Type B pancreatic cell (in vitro differentiated cells): ENCODE results near the gene GHR. TPM values are rescaled to one million over a fixed set of nuclear protein-coding genes. Genes with fewer than 3 reads are reported as not detected.

Experiments used
- DNase-seq: peaks from one replicate; pipeline ENCODE4 v3.0.0; 2021; ENCODE audit warnings: mixed read lengths; ENCODE audit not compliant: unreplicated experiment; ENCODE audit errors: extremely low spot score
- H3K27ac Mint-ChIP-seq: 2 replicates; pipeline ENCODE4 v1.8.0; 2021; ENCODE audit warnings: mild to moderate bottlenecking, mixed read lengths
- H3K27me3 Mint-ChIP-seq: 2 replicates; pipeline ENCODE4 v1.8.0; 2021; ENCODE audit warnings: mixed read lengths
- H3K36me3 Mint-ChIP-seq: 2 replicates; pipeline ENCODE4 v1.8.0; 2021; ENCODE audit warnings: mixed read lengths
- H3K4me1 Mint-ChIP-seq: one replicate; pipeline ENCODE4 v1.8.0; 2021; ENCODE audit warnings: mixed read lengths; ENCODE audit not compliant: unreplicated experiment
- H3K4me3 Mint-ChIP-seq: 2 replicates; pipeline ENCODE4 v1.8.0; 2021; ENCODE audit warnings: mild to moderate bottlenecking, mixed read lengths
- H3K9me3 Mint-ChIP-seq: 2 replicates; pipeline ENCODE4 v1.8.0; 2021; ENCODE audit warnings: mixed read lengths
- CTCF ChIP-seq: fragments of 200-600 bp; sonication (generic); conservative IDR thresholded peaks from 2 replicates; pipeline ENCODE4 v1.5.0; 2021; ENCODE audit warnings: antibody characterized with exemption, mild to moderate bottlenecking
- total RNA-seq: library from RNA; stranded (reverse); gene quantifications from 2 replicates; pipeline ENCODE4 v1.2.1, GENCODE V29; 2021; ENCODE audit warnings: low replicate concordance

GHR gene
- total RNA-seq, 1 donor from 2014 or later = 2.6 TPM

GRCh38 chr5:42645138-42645537, 221.9 kb downstream of the GHR start:
- H3K9me3 Mint-ChIP-seq = peaks cover 3% of the 10 kb centered on the region
- H3K4me1 Mint-ChIP-seq = no peaks in the 10 kb centered on the region
- no peak for DNase-seq
- no peaks in the 10 kb centered on the region for H3K27me3 Mint-ChIP-seq
- no peak overlapping the region for H3K27ac Mint-ChIP-seq
- no peak for TF ChIP-seq CTCF
- no peaks in the 10 kb centered on the region for H3K36me3 Mint-ChIP-seq
- H3K4me3 Mint-ChIP-seq = no peak overlapping the region

- Mint-ChIP-seq H3K4me3 (no peak overlapping the region), H3K27ac (no peak overlapping the region), H3K36me3 (no peaks in the 10 kb centered on the region), H3K9me3 (peaks cover 3% of the 10 kb centered on the region), H3K4me1 (no peaks in the 10 kb centered on the region), H3K27me3 (no peaks in the 10 kb centered on the region)
- DNase-seq = no peak
- no peak for TF ChIP-seq CTCF
These were observed 224.8 kb downstream of the GHR start for GRCh38 chr5:42648036-42648435.

GRCh38 chr5:42648915-42649314, 225.7 kb downstream of the GHR start:
- peaks cover 3% of the 10 kb centered on the region for H3K9me3 Mint-ChIP-seq
- no peak overlapping the region for H3K4me3 Mint-ChIP-seq
- no peaks in the 10 kb centered on the region for H3K4me1 Mint-ChIP-seq
- no peak for DNase-seq
- no peak for TF ChIP-seq CTCF
- H3K27ac Mint-ChIP-seq = no peak overlapping the region
- H3K36me3 Mint-ChIP-seq = no peaks in the 10 kb centered on the region
- no peaks in the 10 kb centered on the region for H3K27me3 Mint-ChIP-seq

GRCh38 chr5:42650084-42650483, 226.8 kb downstream of the GHR start:
- no peaks in the 10 kb centered on the region for H3K36me3 Mint-ChIP-seq
- H3K4me1 Mint-ChIP-seq = no peaks in the 10 kb centered on the region
- H3K27me3 Mint-ChIP-seq = no peaks in the 10 kb centered on the region
- no peak overlapping the region for H3K4me3 Mint-ChIP-seq
- TF ChIP-seq CTCF = no peak
- H3K27ac Mint-ChIP-seq = no peak overlapping the region
- no peak for DNase-seq
- H3K9me3 Mint-ChIP-seq = peaks cover 3% of the 10 kb centered on the region

DNA sequence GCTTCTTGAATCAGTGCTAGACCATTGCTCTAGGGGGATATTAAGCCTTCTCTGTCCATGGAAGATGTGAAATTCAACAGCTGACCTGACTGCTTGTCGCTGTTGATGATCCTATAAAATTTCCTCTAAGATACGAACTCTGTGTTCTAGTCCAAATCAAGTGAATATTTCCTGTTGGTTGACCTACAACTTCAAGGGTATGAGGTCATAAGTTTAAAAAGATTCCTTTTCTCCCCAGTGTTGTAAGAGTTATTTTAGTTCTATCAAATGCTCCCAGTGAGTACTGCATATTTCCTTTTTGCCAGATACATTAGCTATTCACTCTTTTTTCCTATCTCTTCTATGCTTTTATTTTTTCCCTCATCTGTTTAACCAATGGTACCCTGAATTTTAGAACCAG, 230.5 kb downstream of the GHR start:
- no peaks in the 10 kb centered on the region for H3K9me3 Mint-ChIP-seq
- H3K4me1 Mint-ChIP-seq = no peaks in the 10 kb centered on the region
- no peaks in the 10 kb centered on the region for H3K36me3 Mint-ChIP-seq
- no peaks in the 10 kb centered on the region for H3K27me3 Mint-ChIP-seq
- no peak overlapping the region for H3K27ac Mint-ChIP-seq
- DNase-seq = no peak
- no peak overlapping the region for H3K4me3 Mint-ChIP-seq
- TF ChIP-seq CTCF = no peak

- no peak for TF ChIP-seq CTCF
- H3K27ac Mint-ChIP-seq = no peak overlapping the region
- H3K4me3 Mint-ChIP-seq = no peak overlapping the region
- no peaks in the 10 kb centered on the region for H3K27me3 Mint-ChIP-seq
- no peak for DNase-seq
- H3K9me3 Mint-ChIP-seq = no peaks in the 10 kb centered on the region
- no peaks in the 10 kb centered on the region for H3K36me3 Mint-ChIP-seq
- H3K4me1 Mint-ChIP-seq = no peaks in the 10 kb centered on the region
These were observed 231.4 kb downstream of the GHR start for GRCh38 chr5:42654645-42655044.
